ENCODE data around the gene SIX3.

Gene SIX3

DNA sequence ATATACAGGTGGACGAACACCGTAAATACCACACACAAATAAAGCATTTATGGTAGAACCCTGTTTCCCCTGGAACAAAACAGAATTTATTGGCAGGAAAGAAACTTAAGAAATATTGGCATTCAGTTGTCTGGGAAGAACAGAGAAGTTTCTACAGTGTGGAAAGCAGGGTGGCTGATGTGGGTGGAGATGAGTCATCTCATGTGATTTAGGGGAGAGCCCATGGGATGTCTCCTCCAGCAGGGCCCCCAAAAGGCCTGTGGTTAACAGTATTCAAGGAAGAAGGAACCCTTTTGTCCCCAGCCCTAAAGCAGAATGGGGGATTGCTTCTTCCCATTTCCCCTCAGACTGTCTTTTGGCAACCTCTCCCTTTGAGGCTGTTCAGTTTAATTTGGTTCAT lies 24.2 kb downstream of the SIX3 start:
- H3K4me3 ChIP-seq (replicated peaks in 1 of 2; ENCODE audit: low read depth in 2 of 2, low read length in 2 of 2) = no peak overlapping the region
- no peak for TF ChIP-seq CTCF (IDR thresholded peaks at IDR 0.05; ENCODE audit: low read depth, low read length)
- peak in 1 of 2 donors; percentile 35 for DNase-seq (ENCODE audit: low read depth in 2 of 2)

- no peak for TF ChIP-seq CTCF (IDR thresholded peaks at IDR 0.05; ENCODE audit: low read depth, low read length)
- H3K4me3 ChIP-seq (replicated peaks in 1 of 2; ENCODE audit: low read depth in 2 of 2, low read length in 2 of 2) = no peak overlapping the region
- DNase-seq (ENCODE audit: low read depth in 2 of 2) = no peak
These were observed 25.6 kb downstream of the SIX3 start for GRCh38 chr2:44967056-44967455.

DNA sequence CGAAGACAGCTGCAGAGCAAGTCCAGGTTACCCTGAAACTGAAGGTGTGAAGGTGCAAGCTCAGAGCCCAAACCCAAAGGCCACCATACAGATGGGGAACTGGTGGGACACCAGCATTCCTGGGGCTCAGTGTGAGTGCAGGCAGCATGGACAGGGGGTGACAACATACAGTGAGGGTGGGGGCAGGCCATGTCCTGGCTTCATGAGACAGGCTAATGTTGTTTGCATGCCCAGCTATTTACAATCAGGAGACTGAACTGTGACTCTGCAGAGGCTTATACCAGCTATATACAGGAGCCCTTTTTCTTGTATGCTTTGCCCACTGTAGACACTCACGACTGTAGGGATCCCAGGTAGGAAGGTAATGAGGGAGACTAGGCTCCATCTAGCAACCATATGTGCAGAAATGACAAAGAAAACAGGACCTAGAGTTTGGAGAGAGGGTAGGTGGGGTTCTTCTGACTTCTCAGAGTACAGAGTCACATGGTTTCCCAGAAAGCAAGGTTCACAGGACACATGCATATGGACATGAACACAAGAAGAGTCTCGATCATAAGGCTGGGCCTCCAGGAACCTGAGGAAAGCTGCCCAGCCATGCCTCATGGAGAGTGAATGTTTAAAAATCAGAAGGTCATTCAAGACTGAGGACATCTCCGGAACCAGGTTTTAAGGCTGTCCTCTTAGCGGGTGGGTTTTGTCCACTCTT lies 26.4 kb downstream of the SIX3 start:
- DNase-seq (ENCODE audit: low read depth in 2 of 2) = no peak
- no peak overlapping the region for H3K4me3 ChIP-seq (replicated peaks in 1 of 2; ENCODE audit: low read depth in 2 of 2, low read length in 2 of 2)

DNA sequence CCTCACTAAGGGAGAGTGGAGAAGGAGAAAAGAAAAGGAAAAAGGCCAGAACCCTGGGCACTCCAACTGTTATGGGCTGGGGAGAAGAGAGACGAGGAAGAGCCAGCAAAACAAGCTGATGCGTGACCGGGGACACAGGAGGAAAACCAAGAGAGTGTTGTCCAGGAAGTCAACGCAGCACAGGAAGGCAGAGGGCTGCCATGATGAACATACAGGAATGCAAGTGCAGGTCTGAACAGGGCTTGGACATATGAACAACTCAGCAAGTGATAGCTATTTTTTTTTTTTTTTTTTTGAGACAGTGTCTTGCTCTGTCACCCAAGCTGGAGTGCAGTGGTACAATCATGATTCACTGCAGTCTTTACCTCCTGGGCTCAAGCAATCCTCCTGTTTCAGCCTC lies 28.4 kb downstream of the SIX3 start:
- TF ChIP-seq CTCF (IDR thresholded peaks at IDR 0.05; ENCODE audit: low read depth, low read length) = no peak
- no peak for DNase-seq (ENCODE audit: low read depth in 2 of 2)
- no peak overlapping the region for H3K4me3 ChIP-seq (replicated peaks in 1 of 2; ENCODE audit: low read depth in 2 of 2, low read length in 2 of 2)

More for the DNA sequence above, 26.4 kb downstream of the SIX3 start:
- TF ChIP-seq CTCF (IDR thresholded peaks at IDR 0.05; ENCODE audit: low read depth, low read length) = no peak

- H3K4me3 ChIP-seq (replicated peaks in 1 of 2; ENCODE audit: low read depth in 2 of 2, low read length in 2 of 2) = no peak overlapping the region
- DNase-seq (ENCODE audit: low read depth in 2 of 2) = peak in 1 of 2 donors; percentile 66
- TF ChIP-seq CTCF (IDR thresholded peaks at IDR 0.05; ENCODE audit: low read depth, low read length) = no peak
These were observed 29.4 kb downstream of the SIX3 start for GRCh38 chr2:44970846-44971450.

- no peak for DNase-seq (ENCODE audit: low read depth in 2 of 2)
- H3K4me3 ChIP-seq (replicated peaks in 1 of 2; ENCODE audit: low read depth in 2 of 2, low read length in 2 of 2) = peak overlapping the region in 1 of 2 donors; percentile 7
- TF ChIP-seq CTCF (IDR thresholded peaks at IDR 0.05; ENCODE audit: low read depth, low read length) = no peak
These were observed 31.5 kb downstream of the SIX3 start for GRCh38 chr2:44972771-44973535.
